C4-2B (cell line): Measurements from ENCODE around the gene HPGDS.

Source experiments
- CTCF ChIP-seq: fragments of 450-650 bp; conservative IDR thresholded peaks from 2 replicates; pipeline ENCODE4 v1.5.1; 2017; ENCODE audit warnings: mild to moderate bottlenecking
- ZFX ChIP-seq: fragments of 450-650 bp; IDR thresholded peaks from 2 replicates; pipeline ENCODE4 v1.6.1; 2017

- TF ChIP-seq CTCF = no peak; the same call in 1 of the 2 replicates
- TF ChIP-seq ZFX = no peak
These were observed 52.4 kb downstream of the HPGDS start for GRCh38 chr4:94290245-94290644.
